Peyer's patch (tissue), 4 donors: Measurements from ENCODE around the gene SOS2.

Experiments
- CTCF ChIP-seq, 6 experiments: fragments of 450-650 bp in 4 of 6; fragments of 200-600 bp in 2 of 6; sonication (generic) in 1 of 6; IDR thresholded peaks; one replicate each; pipeline ENCODE4 v1.5.1; 2017 to 2019; ENCODE audit warnings: antibody characterized with exemption in 6 of 6, mild to moderate bottlenecking in 3 of 6, moderate library complexity in 1 of 6
- POLR2A ChIP-seq, 2 donors: fragments of 450-650 bp; IDR thresholded peaks; one replicate each; pipeline ENCODE4 v1.5.1; 2017; ENCODE audit warnings: antibody characterized with exemption in 2 of 2, mild to moderate bottlenecking in 2 of 2, moderate library complexity in 2 of 2

GRCh38 chr14:50247245-50247644 is 15.9 kb upstream of the SOS2 start:
- no peak for TF ChIP-seq CTCF (IDR thresholded peaks at IDR 0.05)
- no peak for TF ChIP-seq POLR2A (IDR thresholded peaks at IDR 0.05)
